HepG2 (cell line): ENCODE results near the gene ZBTB2. TPM values are rescaled to one million over a fixed set of nuclear protein-coding genes. Genes with fewer than 3 reads are reported as not detected.

Source experiments
- ATAC-seq: fragments of 200-7000 bp; cut with Tn5 transposase; 3 replicates; pipeline ENCODE4 v1.9.1; 2020; ENCODE audit warnings: mild to moderate bottlenecking, moderate library complexity
- BruUV-seq: library from RNA; stranded (reverse); fragments of 400-500 nt; replicated peaks from 2 replicates; lab custom pipeline; 2021; lab: Mats Ljungman, UMichigan
- CTCF ChIA-PET: fragments of 300-600 bp; formaldehyde crosslinking; extraction: SDS; loops from one replicate; lab custom pipeline; 2021; ENCODE audit warnings: low total read pairs, inconsistent platforms, low intra/inter-chr PET ratio; lab: Yijun Ruan, JAX
- POLR2A ChIA-PET: fragments of 350-600 bp; sonication (Branson Sonifier 250); formaldehyde crosslinking; loops from one replicate; lab custom pipeline; 2020; ENCODE audit warnings: antibody characterized with exemption, inconsistent platforms; lab: Yijun Ruan, JAX
- DNase-seq: peaks from one replicate; pipeline ENCODE4 v3.0.0-alpha.2; 2015; ENCODE audit warnings: low spot score
- FAIRE-seq: peaks from 3 replicates; lab custom pipeline; 2011; peaks lifted over from hg19 to GRCh38; lab: Jason Lieb, UNC
- H2AFZ ChIP-seq: one replicate; pipeline ENCODE4 v1.6.1; 2011; ENCODE audit warnings: low read length, inconsistent platforms
- H3K27ac ChIP-seq: fragments of 300-600 bp; 3 replicates; pipeline ENCODE4 v1.8.0; 2011; ENCODE audit warnings: mixed run types, mild to moderate bottlenecking, mixed read lengths, low read length, inconsistent platforms; ENCODE audit not compliant: insufficient read depth; ENCODE audit errors: extremely low read length
- H3K27me3 ChIP-seq, 2 experiments: fragments of 200-600 bp in 1 of 2; 2 replicates in 1 of 2; 3 replicates in 1 of 2; pipeline versions ENCODE4 v1.6.0 to v1.8.0; 2011; ENCODE audit warnings: low read length in 2 of 2, mild to moderate bottlenecking in 2 of 2, moderate library complexity in 2 of 2, inconsistent platforms in 1 of 2; ENCODE audit not compliant: insufficient read depth in 2 of 2, control insufficient read depth in 1 of 2
- H3K36me3 ChIP-seq, 2 experiments: fragments of 200-600 bp in 1 of 2; replicated peaks in 1 of 2; 2 replicates in 1 of 2; 3 replicates in 1 of 2; pipeline versions ENCODE4 v1.5.1 to v1.8.0; 2011; ENCODE audit warnings: low read length in 2 of 2, inconsistent platforms in 1 of 2; ENCODE audit not compliant: insufficient read depth in 2 of 2, control insufficient read depth in 1 of 2
- H3K4me1 ChIP-seq: 2 replicates; pipeline ENCODE4 v1.5.1; 2012; ENCODE audit warnings: low read length, inconsistent platforms; ENCODE audit not compliant: insufficient read depth
- H3K4me2 ChIP-seq: 2 replicates; pipeline ENCODE4 v1.6.0; 2011; ENCODE audit warnings: low read depth, low read length, inconsistent platforms
- H3K4me3 ChIP-seq, 3 experiments: fragments of 200-600 bp in 1 of 3; sonication (generic), shearing (Covaris generic) in 1 of 3; replicated peaks in 1 of 3; 2 replicates each; pipeline ENCODE4 v1.5.1; 2011 to 2016; ENCODE audit warnings: low read length in 3 of 3, inconsistent platforms in 2 of 3, low read depth in 2 of 3, mild to moderate bottlenecking in 2 of 3, control low read depth in 1 of 3, mixed read lengths in 1 of 3; ENCODE audit not compliant: insufficient read depth in 1 of 3
- H3K79me2 ChIP-seq: one replicate; pipeline ENCODE4 v1.6.1; 2011; ENCODE audit warnings: low read length, inconsistent platforms; ENCODE audit not compliant: insufficient read depth
- H3K9ac ChIP-seq: 2 replicates; pipeline ENCODE4 v1.6.0; 2011; ENCODE audit warnings: mild to moderate bottlenecking, low read depth, low read length, inconsistent platforms; ENCODE audit not compliant: insufficient read depth
- H3K9me3 ChIP-seq: 2 replicates; pipeline ENCODE4 v1.5.1; 2012; ENCODE audit warnings: mild to moderate bottlenecking, low read length
- H4K20me1 ChIP-seq: 2 replicates; pipeline ENCODE4 v1.6.0; 2011; ENCODE audit warnings: inconsistent platforms, mild to moderate bottlenecking, low read length, moderate library complexity; ENCODE audit not compliant: insufficient read depth
- MBD4 ChIP-seq: IDR thresholded peaks from 2 replicates; pipeline ENCODE4 v1.6.1; 2012; ENCODE audit warnings: low read length, inconsistent platforms, borderline replicate concordance
- PRDM10 ChIP-seq: sonication (generic); formaldehyde crosslinking; IDR thresholded peaks from 2 replicates; pipeline ENCODE4 v1.4.0; 2020; ENCODE audit warnings: low read depth, missing genetic modification reagents
- PRMT3 ChIP-seq: sonication (generic); formaldehyde crosslinking; IDR thresholded peaks from 2 replicates; pipeline ENCODE4 v1.8.1; 2022; ENCODE audit warnings: low read depth, mild to moderate bottlenecking, moderate library complexity, missing genetic modification reagents, borderline replicate concordance
- SP5 ChIP-seq: IDR thresholded peaks from 2 replicates; pipeline ENCODE4 v1.6.1; 2016; ENCODE audit warnings: low read depth, borderline replicate concordance
- ZBTB8A ChIP-seq: sonication (generic); formaldehyde crosslinking; IDR thresholded peaks from 2 replicates; pipeline ENCODE4 v1.4.0; 2020; ENCODE audit warnings: mild to moderate bottlenecking, low read depth, missing genetic modification reagents, borderline replicate concordance
- ZZZ3 ChIP-seq: sonication (generic); formaldehyde crosslinking; IDR thresholded peaks from 2 replicates; pipeline ENCODE4 v1.4.0; 2020; ENCODE audit warnings: missing genetic modification reagents, mild to moderate bottlenecking, borderline replicate concordance
- WGBS: methylation state at CpG from one replicate; pipeline ENCODE4 v1.1.6; 2017; ENCODE audit warnings: low lambda C conversion rate; 5-methylcytosine and 5-hydroxymethylcytosine counted together
- in situ Hi-C: cut with HindIII; loops from 2 replicates; pipeline ENCODE4 v1.10.0; 2017; ENCODE audit warnings: low pct_unique_long_range_greater_than_20kb; ENCODE audit not compliant: extremely low pct_ligation_motif_present
- intact Hi-C: fragments of 100-400 bp; cut with micrococcal nuclease; formaldehyde crosslinking; loops from one replicate; pipeline ENCODE4 v1.10.0; 2022; ENCODE audit not compliant: unreplicated experiment
- polyA plus RNA-seq, 8 experiments: library from polyadenylated mRNA; depleted of rRNA in 3 of 8; stranded (reverse) in 7 of 8; unstranded in 1 of 8; fragments of >200 nt; fragmentation: Illumina TruSeq in 4 of 8; extraction: Trizol in 4 of 8; gene quantifications; 2 replicates each; pipeline versions ENCODE4 v1.2.1 to v1.2.3, GENCODE V29; 2011 to 2016; ENCODE audit warnings: low read depth in 4 of 8, missing spikeins in 1 of 8, mixed read lengths in 1 of 8; ENCODE audit not compliant: insufficient read depth in 1 of 8
- total RNA-seq, 5 experiments: library from RNA; depleted of rRNA; stranded (reverse); fragments of >200 nt; fragmentation: Illumina TruSeq; extraction: Trizol; gene quantifications; 2 replicates each; pipeline ENCODE4 v1.2.3, GENCODE V29; 2016; ENCODE audit warnings: low read depth in 1 of 5

Gene ZBTB2
- total and polyA plus RNA-seq, 2 of the 13 experiments (the other 11 are each of a cell fraction or from before 2014, with no cell fraction given) = 15.4 to 22.8 TPM

- BruUV-seq = no TSS peak
- Histone ChIP-seq H3K4me2 (no peak overlapping the region), H3K4me3 (no peak overlapping the region), H3K27ac (no peak overlapping the region), H3K9ac (no peak overlapping the region), H3K27me3 (no peaks in the 10 kb centered on the region), H4K20me1 (no peaks in the 10 kb centered on the region), H3K9me3 (no peaks in the 10 kb centered on the region), H3K4me1 (no peaks in the 10 kb centered on the region)
- intact Hi-C loops = no loop called here
- 95% methylated on average over 18 of the region's 18 CpGs for WGBS
- DNase-seq = no peak
- ATAC-seq = no peak
- in situ Hi-C loops = no loop called here
- CTCF ChIA-PET = no interaction called here
- no peak for FAIRE-seq
- TF ChIP-seq ZZZ3 (CRISPR knock-in tag) (no peak), SP5 (CRISPR knock-in tag) (no peak), ZBTB8A (CRISPR knock-in tag) (no peak), MBD4 (no peak), PRMT3 (CRISPR knock-in tag) (no peak), PRDM10 (CRISPR knock-in tag) (no peak)
- TF ChIP-seq, all 625 proteins: peak for 0
- POLR2A ChIA-PET = no interaction called here
- Histone ChIP-seq H3K36me3 (peaks cover 6 to 10% of the 10 kb centered on the region in 2 experiments; a peak in 4 of 5 replicates), H3K79me2 (no peaks in the 10 kb centered on the region), H2AFZ (no peak overlapping the region)
Observed at GRCh38 chr6:151351146-151351700, 40.1 kb downstream of the ZBTB2 start.
